GOT3 (cell line): ENCODE results near the gene KCNH8.

Experiments
- DNase-seq: peaks from one replicate; lab custom pipeline; 2025; ENCODE audit warnings: mixed read lengths; lab: John Stamatoyannopoulos, UW

The KCNH8 gene

GRCh38 chr3:19250959-19251610 is 102.8 kb downstream of the KCNH8 start:
- DNase-seq = no peak

GRCh38 chr3:19254189-19254588 is 105.9 kb downstream of the KCNH8 start:
- DNase-seq = no peak

- DNase-seq = no peak
These were observed 106.6 kb downstream of the KCNH8 start for GRCh38 chr3:19254784-19255338.

- no peak for DNase-seq
These were observed 108.0 kb downstream of the KCNH8 start for GRCh38 chr3:19256313-19256712.

DNA sequence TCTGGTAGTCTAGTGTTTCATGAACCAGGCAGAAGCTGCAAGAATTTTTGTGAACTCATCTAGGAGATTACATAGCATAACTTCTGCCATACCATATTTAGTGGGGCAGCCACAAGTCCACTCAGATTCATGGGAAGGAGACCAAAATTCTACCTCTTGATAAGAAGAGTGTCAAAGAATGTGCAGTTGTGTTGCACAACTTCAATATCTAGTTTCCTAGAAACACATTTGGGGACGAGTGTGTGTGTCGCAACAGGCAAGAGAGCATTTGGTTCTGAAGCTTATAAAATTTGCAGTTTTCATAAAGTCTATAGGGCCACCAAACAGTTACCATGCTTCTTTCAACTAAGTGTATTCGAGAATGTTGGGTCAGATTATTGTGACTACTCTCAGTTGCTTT is 115.3 kb downstream of the KCNH8 start:
- DNase-seq = no peak

DNA sequence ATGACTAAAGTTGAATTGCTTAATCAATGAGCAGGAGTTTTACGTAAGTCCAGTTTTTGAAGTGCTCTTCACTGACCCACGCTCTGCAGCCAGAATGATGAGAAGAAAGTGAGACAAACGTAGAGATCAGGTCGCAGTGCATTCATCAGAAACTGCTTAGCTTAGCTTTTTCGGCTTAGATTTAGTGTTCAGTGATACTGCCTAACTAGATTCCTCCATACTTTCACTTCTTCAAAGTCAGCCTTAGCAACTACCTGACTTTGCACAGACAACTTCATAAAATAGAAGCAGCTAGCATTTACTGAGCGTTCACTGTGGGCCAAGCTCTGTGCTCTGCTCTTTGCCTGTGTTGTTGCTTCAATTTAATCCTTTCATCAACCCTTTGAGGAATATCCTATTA is 116.1 kb downstream of the KCNH8 start:
- no peak for DNase-seq

GRCh38 chr3:19267040-19267439 is 118.7 kb downstream of the KCNH8 start:
- no peak for DNase-seq

DNA sequence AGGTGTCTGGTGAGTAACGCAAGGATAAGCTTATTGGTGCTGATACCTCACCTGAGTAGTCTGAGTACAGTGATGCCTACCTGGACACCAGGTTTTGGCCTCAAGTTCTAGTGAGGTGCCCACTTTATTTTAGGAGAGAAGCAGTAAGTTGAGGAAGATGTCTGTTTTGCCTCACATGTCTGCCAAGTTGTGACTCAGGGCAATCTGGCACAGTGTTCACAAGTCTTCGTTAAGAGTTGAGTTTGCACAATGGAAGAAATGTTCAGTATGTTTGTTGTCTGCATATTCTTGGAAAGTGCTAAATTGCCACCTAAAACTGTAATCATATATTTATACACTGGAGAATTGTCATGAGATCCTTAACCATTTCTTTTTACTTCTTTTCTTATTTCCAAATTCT is 122.2 kb downstream of the KCNH8 start:
- no peak for DNase-seq

DNA sequence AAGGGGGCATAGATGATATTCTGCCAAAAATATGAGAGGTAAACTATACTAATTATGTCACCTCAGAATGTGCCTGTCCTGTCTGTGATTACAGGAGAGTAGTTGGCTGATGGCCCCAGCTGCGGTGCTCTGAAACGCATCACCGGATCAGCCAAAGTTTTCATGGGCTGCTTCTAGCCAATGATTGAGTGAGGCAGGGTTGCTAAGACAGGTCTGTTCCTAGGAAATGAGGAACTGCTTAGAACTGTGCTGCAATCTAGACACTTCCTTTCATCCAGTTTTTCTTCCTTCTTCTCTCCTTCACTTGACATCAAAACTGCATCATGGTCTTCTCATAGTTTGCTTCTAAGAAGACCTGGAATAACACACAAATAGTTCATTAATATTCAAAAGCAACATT is 124.0 kb downstream of the KCNH8 start:
- DNase-seq = no peak

- no peak for DNase-seq
These were observed 124.8 kb downstream of the KCNH8 start for GRCh38 chr3:19273091-19273490.

- no peak for DNase-seq
These were observed 126.3 kb downstream of the KCNH8 start for GRCh38 chr3:19274576-19274975.

DNA sequence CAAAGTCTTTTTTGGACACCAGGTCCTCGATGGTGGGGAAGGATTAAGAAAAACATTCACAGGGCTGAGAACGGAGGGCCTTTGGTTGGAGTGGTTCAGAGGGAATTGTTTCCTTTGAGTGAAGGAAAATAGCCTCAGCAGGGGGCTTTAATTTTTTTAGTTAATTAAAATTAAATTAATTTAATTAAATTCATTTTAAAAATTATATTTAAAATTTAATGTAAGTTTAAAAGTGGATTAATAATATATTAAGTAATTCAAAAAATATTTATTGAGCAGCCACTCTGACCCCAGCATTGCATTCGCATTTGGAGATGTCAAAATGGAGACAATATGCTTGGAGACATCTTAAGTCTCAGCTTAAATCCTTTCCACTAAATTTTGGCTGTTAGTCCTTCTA is 136.7 kb downstream of the KCNH8 start:
- DNase-seq = no peak

DNA sequence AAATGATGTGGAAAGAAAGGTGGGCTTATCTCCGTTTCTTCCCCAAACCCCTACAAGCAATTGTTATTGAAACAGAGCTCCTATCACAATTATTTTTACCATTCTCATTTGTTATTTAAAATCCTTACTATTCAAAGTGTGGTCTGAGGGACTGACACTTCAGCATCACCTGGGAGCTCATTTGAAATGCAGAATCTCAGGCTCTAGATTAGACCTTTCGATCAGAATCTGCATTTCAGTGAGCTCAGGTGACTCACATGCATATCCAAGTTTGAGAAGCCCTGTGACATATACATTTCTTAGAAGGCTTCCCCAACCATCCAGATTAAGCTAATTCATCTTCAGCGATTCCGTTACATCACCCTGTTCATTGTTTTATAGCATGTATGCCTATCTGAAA is 145.0 kb downstream of the KCNH8 start:
- DNase-seq = no peak

GRCh38 chr3:19295208-19295607 is 146.9 kb downstream of the KCNH8 start:
- no peak for DNase-seq

DNA sequence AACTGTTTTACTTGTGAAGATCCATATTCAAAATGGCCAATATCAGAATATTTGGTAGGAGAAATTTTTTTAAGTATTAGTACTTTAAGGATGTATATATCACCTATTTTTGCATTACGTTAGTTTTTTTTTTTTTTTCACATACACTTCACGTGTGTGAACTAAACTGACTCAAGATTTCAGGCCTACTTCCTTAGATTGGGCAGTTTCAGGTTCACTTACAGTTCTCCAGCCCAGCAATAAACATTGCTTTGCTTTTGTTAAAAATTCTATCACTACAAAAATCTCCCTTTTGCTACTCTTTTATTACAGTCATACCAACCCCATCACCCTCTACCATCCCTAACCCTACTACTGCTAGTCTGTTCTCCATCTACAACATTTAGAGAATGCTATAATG is 183.6 kb downstream of the KCNH8 start:
- no peak for DNase-seq

- no peak for DNase-seq
These were observed 185.8 kb downstream of the KCNH8 start for GRCh38 chr3:19334120-19334519.

DNA sequence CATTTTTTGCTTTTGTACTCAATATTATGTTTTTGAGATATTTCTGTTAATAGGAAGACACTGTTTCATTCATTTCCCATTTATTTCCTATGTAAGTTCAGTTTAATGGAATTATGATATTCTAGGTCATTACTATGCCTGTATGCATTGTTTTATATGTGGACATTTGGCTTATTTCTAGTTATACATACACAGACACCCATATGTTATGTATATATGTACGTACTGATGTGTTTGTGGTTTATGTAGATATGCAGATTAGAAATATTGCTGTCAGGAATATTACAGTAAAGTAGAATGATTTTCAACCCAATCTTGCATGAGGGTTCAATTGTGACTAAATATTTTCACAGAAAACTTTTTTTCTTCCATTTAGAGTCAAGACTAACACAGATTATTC is 190.5 kb downstream of the KCNH8 start:
- no peak for DNase-seq

DNA sequence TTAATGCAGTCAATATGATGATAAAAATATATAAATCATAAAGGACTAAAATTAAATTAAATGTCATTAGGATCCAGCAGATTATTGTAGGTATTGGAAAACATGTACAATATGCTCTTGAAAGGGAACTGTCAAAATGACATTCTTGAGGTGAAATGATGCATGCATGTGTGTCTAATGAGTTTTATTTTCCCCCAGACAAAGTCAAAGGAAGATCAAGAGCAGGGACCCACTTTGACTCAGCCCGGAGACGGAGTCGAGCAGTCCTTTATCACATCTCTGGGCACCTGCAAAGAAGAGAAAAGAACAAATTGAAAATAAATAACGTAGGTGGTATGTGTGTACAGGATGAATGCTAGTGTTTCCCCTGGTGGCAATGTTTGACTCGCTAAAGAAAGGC is 194.1 kb downstream of the KCNH8 start:
- no peak for DNase-seq

- DNase-seq = no peak
These were observed 198.4 kb downstream of the KCNH8 start for GRCh38 chr3:19346759-19347158.

- DNase-seq = no peak
These were observed 199.4 kb downstream of the KCNH8 start for GRCh38 chr3:19347671-19348070.

DNA sequence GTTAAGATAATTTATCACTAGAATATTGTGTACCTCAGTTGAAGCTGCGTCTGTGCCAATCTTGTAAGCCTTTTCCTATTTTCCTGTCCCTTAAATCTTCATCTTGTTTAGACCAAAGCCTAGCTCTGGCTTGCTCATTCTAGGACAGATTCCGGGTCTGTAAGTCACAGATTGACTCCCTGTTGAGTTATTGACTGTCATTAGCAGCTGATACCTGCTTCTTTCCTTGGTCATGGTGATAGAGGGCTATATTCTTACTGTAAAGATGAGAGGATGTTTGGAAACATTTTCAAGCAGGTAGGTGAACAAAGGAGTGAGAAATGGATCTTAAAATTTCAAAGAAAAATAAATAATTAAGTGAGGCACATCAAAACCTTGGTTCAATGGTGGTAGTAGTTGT is 200.2 kb downstream of the KCNH8 start:
- DNase-seq = no peak

DNA sequence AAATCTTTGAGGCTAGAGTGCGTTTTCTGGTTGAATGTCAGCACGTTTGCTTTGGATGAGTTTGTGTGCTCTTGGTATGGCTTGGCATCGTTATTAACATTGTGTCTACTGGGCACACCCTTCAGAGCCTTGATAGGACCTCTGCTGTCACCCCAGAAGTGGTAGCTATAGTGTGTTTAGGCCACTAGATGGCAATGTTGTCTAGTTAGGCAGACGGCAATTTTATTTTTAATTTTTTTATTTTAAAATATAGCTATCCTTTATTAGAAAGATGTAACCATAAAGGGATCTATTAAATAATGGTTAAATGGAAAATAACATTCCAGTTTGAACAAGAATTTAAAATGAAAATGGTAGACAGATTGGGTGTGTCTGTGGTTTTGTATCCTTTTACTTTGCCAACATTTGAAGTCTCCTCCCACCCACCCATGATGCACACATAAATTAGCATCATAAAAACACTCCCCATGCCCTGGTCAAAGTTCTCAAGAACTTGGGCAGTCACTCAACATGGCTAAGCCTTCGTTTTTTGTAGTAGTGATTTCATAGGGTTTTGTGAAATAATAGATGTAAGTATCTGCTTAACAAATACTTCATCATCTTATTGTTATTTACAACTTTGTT is 200.7 kb downstream of the KCNH8 start:
- no peak for DNase-seq

DNA sequence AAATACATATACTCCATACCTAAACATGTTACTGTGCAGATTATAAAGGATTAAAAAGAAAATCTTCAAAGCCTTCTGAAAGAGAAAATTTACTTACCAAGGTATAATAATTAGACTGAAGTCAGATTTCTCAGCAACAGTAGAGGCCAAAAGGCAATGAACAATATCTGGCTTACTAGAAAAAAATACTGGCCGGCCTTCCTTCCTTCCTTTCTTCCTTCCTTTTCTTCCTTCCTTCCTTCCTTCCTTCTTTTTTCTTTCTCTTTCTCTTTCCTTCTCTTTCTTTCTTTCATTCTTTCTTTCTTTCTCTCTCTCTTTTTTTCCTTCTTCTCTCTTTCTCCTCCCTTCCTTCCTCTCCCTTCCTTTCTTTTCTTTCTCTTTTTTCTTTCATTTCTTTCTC is 209.6 kb downstream of the KCNH8 start:
- DNase-seq = no peak

DNA sequence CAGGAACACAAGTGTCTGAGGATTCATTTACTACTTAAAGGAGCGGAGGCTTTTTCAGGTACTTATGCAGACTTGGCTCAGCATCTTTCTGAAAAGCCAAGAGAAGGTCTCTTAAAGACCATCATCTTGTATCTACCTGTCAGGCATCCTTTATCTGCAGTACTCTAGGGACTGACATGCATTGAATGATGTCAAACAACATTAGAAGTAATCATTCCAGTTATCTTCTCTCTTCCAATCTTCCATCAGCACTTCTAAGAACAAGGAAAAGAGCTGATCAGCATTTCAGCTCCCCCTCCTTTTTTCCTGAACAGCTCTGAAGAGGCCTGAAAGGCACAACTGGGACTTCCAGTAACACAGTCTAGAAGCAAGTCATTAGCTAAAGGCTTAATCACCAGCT is 214.8 kb downstream of the KCNH8 start:
- no peak for DNase-seq
